ENCODE measurements around the gene TRABD.
"Not testable (repeated sequence)": the region's sequence is repeated elsewhere in the genome, so short reads cannot be mapped to it uniquely, and the experiment has no call there.

The TRABD gene

DNA sequence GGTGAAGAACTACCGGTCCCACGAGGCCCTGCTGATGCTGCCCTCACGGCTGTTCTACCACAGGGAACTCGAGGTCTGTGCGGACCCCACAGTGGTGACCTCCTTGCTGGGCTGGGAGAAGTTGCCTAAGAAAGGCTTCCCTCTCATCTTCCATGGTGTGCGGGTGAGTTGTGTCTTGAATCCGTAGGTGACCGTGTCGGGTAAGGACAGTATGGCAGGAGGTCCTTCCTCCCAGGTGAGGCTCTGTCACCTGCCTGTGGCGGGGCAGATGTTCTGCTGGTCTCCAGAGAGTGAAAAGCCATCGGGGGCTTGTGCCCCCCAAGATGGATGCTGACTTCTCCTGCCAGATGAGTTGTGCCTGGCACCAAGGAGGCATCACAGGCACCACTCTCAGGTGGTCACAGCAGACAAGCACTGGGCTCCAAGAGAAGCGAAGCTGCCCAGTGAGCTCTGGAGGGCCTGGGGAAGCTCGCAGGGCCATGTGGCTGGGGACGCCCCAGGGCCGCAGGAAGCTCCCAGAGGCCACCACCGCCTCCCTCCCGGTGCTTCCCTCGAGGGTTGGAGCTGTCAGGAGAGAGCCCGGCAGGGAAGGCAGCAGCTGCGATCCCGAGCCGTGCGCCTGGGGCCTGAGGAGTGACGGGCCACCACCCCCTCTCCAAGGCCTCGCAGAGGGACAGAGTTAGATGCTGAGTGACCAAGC, 32.5 kb upstream of the TRABD start:
- no peak for DNase-seq

DNA sequence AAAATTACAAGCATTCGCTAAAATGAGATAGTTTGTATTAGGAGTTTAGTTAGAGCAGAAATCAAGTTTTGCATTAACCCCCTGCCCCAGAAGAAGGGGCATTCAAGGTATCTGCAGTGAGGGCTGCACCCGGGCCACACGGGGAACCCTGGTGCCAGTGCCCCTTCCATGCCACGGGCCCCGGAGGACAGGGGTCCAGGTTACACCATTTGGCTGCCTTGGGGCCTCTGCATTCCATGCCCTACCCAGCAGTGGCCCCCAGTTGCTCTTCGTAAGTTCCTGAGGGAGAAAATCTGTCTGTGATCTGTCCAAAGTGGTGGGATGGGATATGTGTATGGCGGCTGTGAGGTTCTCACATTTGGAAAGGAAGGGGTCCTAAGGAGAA, 32.0 kb upstream of the TRABD start:
- DNase-seq = no peak

DNA sequence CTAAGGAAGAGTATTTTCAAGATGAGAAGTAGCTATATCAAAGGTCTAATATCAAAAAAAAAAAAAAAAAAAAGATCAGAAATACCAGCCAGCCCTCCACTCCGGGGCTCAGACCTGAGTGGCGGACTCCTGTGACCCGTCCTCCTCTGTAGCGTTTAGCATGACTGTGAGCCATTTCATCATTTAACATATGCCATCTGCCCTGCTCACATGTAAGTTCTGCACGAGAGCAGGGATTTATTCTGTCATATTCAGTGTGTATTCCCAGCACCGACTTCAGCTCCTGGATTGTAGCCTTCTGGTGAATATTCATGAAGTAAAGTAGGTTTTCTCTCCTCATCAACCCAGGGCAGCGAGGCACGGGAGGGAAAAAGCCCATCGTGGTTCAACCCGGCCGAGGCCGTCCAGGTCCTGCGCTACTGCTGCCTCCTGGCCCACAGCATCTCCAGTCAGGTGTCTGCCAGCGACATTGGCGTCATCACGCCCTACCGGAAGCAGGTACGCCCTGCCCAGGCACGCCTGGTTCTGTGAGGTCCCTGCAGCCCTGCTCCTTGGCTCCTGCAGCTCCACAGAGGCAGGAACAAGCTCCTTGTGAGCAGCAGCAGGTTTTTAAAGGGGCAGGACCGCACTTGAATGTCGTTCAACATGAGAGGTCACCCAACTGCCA, 27.9 kb upstream of the TRABD start:
- no peak for DNase-seq

DNA sequence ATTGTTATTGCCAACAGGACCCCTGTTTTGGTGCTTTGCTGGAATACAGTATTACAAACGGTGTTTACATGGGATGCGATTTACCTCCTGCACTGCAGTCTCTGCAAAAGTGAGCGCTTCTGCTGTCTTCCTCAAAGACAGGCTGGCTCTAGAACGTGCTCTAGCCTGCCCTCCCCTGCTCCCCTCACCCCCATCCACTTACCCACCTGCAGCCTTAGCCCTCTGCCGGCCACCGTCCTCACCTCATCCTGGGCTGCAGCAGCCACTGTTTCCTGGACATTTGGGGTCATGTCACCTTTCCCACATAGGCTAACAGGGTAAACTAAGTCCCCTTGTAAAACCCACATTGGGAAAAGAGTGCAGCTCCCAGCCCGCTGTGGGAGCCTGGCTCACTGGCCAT, 24.8 kb upstream of the TRABD start:
- DNase-seq = no peak

DNA sequence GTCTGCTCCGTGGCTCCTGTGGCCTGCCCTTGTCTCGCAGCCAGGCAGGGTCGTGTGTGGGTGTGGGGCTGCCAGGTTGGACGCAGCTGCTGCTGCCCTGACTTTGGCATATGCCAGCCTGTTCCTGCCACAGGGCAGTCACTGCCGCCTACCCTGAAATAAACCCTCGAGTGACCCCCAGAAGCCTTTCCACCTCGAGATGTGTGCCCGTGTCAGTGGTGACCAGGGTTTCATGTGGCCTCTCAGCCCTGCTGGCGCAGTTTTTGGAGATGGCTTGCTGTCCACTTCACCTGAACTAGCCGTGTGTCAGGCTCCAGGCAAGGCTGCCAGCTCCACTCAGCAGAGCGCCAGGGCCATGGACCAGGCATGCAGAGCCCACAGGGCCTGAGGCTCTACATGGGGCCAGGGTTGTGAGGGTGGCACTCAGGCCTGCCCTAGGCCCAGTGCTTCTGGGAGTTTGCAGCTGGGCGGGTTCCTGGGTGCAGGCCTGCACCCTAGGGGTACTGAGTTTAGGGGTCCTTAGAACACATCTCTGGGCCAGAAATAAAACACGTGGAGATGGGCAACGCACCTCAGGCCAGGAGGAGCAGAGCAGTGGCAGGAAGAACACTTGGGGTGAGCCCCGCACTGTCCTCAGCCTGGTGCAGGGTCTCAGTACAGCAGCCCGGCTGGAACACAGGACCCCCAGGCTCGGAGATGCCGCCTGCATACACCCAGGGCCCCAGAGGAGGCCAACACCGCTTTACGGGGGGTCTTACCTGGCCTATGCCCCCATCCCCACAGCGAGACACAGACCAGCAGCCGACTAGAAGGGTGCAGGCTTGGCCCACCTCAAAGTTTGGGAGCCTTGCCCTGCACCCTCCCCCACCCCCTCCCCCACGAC, 24.0 kb upstream of the TRABD start:
- DNase-seq = no peak

DNA sequence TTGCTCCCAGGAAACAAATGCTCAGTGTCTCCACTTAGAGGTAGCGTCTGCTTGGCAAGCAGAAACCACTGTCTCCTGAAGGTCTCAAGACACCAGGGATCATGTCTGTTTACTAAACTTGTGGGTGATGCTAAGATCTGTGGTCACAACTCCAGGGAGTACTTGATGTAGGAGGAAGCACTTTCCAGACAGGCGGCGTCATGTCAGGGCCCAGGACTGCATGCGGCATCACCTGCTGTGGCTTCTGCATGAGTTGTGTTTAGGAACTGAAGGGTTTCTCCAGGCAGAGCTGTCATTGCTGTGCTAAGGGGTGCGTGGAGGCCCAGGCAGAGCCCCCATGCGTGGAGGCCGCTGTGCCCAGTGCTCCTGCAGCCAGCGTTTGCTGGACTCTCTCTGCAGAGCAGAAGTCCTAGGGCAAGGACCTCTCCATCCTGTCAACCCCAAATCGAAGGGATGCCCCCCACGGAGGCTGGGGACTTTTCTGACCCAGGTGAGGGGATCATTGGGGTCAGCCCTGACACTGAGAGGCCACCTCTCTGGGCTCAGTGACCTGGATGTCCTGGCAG, 23.2 kb upstream of the TRABD start:
- DNase-seq = no peak

DNA sequence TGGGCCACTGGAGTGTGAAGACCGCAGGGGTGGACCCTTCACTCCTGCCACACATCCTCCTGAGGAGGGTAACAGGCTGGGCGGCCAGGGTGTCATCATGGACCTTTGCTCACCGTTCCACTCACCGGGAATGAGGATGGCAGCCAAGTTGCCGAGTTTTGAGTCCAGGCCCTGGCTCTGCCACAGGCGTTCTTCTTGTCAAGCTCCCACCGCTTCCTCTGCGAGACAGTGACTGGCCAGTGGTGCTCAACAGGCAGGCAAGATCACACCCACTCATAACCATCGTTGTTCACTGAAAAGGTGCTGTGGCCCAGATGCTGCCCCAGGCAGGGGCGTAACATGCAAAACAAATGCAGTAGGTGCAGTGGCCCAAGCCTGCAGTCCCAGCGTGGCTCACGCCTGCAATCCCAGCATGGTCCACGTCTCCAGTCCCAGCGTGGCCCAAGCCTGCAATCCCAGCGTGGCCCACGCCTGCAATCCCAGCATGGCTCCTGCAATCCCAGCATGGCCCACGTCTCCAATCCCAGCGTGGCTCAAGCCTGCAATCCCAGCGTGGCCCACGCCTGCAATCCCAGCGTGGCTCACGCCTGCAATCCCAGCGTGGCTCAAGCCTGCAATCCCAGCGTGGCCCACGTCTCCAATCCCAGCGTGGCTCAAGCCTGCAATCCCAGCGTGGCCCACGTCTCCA, 20.1 kb upstream of the TRABD start:
- DNase-seq = no peak

DNA sequence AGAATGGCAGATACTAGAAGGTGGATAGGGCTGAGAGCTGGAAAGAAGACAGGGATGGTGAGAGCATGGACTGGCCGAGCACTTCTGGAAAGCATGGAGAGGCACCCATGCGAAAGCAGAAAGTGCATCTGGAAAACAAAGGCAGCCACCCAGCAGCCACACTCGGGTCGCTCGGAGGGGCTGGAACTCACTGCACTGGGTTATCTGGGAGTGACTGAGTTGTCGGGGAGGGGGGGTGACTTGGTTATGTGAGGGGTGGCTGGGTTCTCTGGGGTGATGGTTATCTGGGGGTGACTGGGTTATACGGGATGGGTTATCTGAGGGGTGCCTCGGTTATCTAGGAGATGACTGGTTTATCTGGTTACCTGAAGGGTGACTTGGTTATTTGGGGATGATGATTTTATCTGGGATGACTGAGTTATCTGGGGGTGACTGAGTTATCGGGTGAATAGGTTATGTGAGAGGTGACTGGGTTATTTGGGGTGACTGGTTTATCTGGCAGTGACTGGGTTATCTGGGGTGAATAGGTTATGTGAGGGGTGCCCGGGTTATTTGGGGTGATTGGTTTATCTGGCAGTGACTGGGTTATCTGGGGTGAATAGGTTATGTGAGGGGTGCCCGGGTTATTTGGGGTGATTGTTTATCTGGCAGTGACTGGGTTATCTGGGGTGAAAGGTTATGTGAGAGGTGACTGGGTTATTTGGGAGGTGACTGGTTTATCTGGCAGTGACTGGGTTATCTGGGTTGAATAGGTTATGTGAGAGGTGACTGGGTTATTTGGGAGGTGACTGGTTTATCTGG, 17.8 kb upstream of the TRABD start:
- DNase-seq = no peak

DNA sequence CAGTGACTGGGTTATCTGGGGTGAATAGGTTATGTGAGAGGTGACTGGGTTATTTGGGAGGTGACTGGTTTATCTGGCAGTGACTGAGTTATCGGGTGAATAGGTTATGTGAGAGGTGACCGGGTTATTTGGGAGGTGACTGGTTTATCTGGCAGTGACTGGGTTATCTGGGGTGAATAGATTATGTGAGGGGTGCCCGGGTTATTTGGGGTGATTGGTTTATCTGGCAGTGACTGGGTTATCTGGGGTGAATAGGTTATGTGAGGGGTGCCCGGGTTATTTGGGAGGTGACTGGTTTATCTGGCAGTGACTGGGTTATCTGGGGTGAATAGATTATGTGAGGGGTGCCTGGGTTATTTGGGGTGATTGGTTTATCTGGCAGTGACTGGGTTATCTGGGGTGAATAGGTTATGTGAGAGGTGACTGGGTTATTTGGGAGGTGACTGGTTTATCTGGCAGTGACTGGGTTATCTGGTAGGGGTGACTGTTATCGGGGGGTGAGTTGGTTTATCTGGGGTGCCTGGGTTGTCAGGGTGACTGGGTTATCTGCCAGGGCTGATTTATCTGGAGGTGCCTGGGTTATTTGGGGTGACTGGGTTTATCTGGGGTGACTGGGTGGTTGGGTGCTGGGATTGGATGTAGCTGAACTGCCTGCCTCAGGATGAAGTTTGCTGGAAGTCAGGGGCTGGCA, 17.1 kb upstream of the TRABD start:
- not testable (repeated sequence) for DNase-seq

DNA sequence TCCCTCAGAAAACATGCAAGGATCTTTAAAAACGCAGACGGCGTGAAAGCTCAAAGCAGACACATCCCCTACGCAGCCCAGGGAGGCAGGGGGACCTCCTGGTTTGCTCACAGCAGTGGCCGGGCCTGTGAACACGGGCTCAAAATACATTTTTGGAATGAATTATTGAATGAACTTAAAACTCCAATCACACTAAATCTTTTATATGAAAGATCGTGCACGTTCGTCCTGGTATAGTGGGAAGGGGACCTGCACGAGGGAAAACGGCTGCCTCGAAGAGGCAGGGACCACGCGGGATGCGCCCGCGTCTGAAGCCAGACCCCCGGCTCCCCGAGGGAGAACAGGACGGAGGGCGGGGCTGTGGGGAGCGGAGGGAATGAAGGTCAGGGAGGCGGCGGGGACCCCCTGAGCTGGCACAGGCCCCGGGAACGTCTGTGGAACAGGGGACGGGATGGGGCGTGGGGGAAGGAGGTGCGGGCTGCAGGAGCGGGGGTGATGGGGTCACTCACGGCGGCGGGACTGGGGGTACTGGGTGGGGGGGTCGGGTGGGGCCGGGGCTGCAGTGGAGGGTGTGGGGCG, 16.4 kb upstream of the TRABD start:
- no peak for DNase-seq

DNA sequence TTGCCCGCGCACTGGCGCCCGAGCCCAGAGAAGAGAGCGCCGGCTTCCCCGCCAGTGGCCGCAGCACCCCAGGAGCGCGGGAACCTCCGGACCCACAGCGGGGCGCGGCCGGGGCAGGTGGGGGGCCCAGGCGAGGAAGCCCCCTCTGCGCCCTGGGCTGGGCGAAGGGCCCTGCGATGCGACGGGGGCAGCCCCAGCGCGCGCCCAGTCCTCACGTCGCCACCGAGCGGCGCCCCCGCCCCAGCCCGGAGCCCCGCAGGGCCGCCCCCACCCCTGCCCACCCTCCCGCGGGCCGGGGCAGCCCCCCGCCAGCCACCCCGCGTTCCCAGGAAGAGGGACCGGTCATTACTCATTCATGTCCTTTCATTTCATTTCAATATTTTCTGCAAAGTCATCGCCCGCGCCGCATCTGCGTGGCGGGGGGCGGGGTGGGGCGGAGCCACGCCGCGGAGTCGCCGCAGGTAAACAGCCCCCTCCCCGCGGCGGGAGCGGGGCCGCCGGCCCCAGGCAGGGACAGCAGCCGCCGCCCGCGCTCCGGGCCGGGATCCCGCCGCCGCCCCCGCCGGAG, 15.9 kb upstream of the TRABD start:
- peak; percentile 70 for DNase-seq

DNA sequence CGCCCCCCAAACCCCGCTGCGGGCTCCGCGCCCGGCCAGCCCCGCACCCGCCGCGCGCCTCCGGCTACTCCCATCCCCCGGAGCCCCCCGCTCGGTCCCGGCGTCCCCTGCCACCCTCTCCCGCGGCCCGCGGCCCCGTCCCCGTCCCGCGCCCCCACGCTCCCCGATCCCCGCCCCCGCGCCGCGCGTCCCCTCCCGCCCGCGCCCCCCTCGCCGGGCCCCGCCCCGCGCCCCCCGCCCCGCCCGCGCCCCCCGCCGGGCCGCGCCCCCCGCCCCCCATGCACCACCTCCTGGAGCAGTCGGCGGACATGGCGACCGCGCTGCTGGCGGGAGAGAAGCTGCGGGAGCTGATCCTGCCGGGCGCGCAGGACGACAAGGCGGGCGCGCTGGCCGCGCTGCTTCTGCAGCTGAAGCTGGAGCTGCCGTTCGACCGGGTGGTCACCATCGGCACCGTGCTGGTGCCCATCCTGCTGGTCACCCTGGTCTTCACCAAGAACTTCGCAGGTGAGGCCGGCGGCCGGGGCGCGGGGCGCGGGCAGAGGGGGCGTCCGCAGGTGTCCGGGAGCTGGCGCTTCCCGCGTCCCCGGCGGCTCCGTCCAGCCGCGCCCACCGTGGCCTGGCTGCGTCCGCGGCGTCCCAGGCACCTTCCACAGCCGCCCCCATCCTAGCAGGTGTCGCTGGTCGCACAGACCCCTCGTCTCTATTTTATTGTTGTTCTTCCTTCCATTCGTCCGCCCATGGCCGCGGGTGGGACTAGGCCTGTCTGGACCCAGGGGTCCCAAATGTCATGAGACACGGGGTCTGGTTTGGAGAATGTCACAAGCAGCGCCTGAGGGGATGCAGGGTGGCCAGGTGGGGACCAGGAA, 15.0 kb upstream of the TRABD start, which contains the start of gene PANX2:
TSS of gene PANX2 (plus strand) at position 279 of the 866 bp plus-strand sequence. CDS start at position 279, 0 bp downstream.
- DNase-seq = no peak

DNA sequence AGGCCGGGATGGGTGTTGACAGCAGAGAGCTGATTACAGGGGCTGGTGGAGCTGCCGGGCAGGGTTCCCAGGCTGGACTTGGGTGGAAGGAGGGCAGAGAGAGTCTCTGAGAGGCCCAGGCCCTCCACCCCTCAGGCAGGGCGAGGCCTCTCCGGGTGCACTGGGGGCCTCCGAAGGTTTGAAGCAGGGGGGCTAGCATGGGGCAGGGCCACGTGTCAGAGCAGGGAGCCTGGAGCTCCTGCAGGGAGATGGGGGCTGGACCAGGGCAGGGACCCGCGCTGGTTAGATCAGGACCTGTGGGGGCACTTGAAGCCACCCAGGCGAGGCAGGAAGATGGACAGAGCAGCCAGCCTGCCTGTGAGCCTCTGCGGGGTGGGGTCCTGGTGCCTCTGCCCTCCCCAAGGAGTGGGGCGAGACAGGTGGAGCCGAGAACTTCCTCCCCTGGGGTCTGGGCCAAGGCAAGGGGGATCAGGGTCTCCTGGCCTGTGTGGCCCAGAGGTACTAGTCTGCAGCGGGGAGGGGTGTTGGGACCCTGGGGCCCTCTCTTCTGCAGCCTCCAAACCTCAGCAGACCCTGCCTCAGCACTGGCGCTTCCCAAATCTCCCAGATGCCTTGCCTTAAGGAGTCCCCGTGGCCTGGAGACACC, 14.3 kb upstream of the TRABD start:
- no peak for DNase-seq

DNA sequence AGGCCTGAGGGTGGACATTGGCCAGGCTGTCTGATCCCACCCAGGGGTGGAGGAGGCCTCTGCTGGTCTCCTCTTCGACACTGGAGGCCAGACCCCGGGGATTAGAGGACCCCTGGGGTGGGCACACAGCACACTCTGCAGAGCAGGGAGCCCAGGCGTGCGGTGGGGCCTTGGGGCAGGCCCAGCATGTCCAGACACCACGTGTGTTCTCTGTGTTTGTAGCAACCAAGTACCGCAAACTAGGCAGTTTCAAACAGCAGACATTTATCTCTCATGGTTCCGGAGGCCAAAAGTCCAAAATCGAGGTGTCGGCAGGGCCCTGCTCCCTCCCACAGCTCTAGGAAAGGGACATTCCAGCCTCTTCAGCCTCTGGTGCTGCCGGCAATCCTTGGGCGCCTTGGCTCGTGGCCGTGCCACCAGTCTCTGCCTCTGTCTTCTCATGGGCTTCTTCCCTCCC, 13.7 kb upstream of the TRABD start:
- no peak for DNase-seq

DNA sequence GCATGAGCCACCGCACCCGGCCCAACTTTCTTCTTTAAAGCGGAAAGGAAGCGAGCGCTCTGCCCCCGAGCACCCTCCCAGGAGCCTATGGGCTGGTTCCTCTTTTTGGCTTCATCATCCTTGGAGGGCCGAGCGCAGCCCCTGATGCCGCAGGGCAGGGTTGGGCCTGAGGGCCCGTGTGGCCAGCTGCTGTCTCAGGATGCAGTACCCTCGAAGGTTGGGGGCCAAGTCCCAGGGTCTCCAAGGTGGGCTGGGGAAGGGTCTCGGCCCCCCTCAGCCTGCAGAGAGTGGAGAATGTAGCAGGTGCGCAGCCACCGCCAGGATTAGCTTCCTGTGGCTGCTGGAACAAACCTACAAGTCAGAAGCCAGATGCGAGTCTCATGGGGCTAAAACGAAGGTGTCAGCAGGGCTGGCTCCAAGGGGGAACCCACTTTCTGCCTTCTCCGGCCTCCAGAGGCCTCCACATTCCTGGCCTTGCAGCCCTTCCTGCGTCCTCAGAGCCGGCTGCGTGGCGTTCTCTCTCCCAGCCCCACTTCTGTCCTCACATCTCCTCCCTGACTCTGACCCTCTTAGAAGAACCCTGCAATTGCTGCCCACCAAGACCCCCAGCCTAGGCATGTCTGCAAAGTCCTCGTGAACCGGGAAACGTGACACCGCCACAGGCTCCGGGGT, 12.3 kb upstream of the TRABD start:
- no peak for DNase-seq

DNA sequence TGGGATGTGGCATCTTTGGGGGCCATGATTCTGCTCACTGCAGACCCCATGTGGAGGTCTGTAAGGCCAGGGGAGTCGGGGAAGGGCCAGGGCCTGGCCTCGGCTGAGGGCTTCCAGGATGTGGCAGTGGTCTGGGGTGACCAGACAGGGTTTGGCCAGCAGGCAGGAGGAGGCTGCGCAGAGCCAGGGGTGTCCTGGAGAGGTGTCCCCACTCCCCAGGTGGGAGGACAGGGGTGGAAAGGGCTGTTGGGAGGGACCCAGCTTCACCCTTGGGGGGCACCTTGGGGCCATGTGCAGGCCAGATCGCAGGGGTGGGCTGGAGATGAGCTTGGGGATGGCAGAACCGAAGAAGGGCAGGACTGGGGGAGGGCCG, 11.7 kb upstream of the TRABD start:
- DNase-seq = no peak

DNA sequence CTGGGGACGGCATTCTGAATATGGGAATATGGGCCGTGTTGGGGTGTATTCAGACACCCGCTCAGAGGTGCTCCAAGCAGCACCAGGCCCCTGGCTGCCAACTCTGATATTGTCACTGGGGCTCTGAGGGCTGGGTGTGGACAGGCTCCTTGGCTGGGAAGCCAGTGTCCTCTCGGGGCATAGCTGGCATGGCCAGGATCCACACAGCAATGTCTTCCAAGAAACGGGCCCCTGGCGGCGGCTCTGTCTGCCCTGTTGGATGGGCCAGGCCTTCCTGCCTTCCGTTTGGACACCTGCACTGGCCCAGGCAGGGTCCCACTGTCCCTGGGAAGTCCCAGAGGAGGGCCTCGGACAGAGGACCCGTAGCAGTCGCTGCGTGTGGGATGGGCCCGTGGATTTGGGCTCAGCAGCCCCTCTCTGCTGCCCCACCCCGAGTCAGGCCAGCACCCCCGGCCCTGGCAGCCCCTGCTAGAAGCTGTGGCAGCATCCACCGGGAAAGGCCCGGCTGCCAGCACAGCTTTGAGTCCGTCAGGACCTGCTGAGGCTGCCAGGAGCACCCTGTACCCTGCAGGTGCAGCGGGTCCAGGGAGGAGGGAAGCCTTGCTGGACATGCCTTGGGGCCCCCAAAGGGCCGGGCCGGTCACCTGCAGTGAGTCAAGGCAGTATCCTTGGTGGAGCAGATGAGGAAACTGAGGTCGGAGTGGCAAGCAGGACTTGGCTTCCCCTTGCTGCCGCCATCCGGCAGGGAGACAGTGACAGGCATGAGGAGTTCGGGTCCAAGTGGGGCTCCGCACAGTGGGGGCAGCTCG, 11.1 kb upstream of the TRABD start:
- no peak for DNase-seq

DNA sequence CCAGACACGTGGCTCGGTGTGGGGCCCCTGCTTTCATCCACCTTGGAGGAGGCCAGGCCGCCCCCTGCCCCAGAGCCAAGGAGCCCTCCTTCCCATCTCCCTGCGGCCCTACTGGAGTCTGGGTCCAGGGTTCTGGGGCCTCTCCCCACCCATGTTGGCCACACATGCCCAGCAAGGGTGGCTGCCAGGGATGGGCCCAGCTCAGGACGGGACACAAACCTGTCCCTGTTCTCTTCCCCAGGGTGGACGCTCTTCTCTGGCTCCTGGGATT, 10.6 kb upstream of the TRABD start:
- no peak for DNase-seq

Data from stimulated activated CD8-positive, alpha-beta memory T cell treated with anti-CD3 and anti-CD28 coated beads, Interleukin-4, amount 100 ng/mL, for 48 hours (primary cell).